ENCODE results near the gene RNF207. TPM values are rescaled to one million over a fixed set of nuclear protein-coding genes. Genes with fewer than 3 reads are reported as not detected.

Gene RNF207
- total and polyA plus RNA-seq, 2 donors (not counting 3 experiments of a cell fraction or from before 2014, with no cell fraction given) = 3.2 to 8.2 TPM

GRCh38 chr1:6239950-6240768 lies 34.2 kb downstream of the RNF207 start:
- no peak for TF ChIP-seq POLR2AphosphoS5 (IDR thresholded peaks at IDR 0.05; ENCODE audit: insufficient read depth, low read depth, low read length)
- TF ChIP-seq POLR2A (IDR thresholded peaks at IDR 0.05; ENCODE audit: low read depth, low read length) = no peak
- no TSS peak for BruUV-seq (replicated peaks)
- no peak overlapping the region for H3K9ac ChIP-seq (replicated peaks; ENCODE audit: extremely low read depth, insufficient read depth, low read length)
- H3K4me3 ChIP-seq (replicated peaks in 1 of 3; ENCODE audit: insufficient read depth in 1 of 3, low read depth in 1 of 3, low read length in 3 of 3) = no peak overlapping the region
- dilution Hi-C loops (cut with MboI; ENCODE audit: extremely low pct_ligation_motif_present, low sequenced_read_pairs) (no loop called here), intact Hi-C loops (cut with micrococcal nuclease) (loop anchor here (2.0 to 5.0 kb wide), 2 partner anchors 181 to 182 kb away; partner anchors contain the start of gene ESPN)
- H3K9me1 ChIP-seq (replicated peaks; ENCODE audit: control insufficient read depth, extremely low read depth, insufficient read depth, low read length) = no peaks in the 10 kb centered on the region
- peaks cover 41 to 50% of the 10 kb centered on the region in 2 experiments for H3K27me3 ChIP-seq (ENCODE audit: control insufficient read depth in 2 of 2, insufficient read depth in 2 of 2, low read length in 2 of 2)
- peak; percentile 28 for FAIRE-seq
- peaks cover 3% of the 10 kb centered on the region for H3K79me2 ChIP-seq (ENCODE audit: control insufficient read depth, insufficient read depth, low read length)
- H3K4me2 ChIP-seq (ENCODE audit: insufficient read depth, low read length) = no peak overlapping the region
- DNase-seq (ENCODE audit: low read depth, low spot score) = no peak
- H2AFZ ChIP-seq (ENCODE audit: low read depth, low read length) = no peak overlapping the region
- H3K36me3 ChIP-seq (ENCODE audit: control insufficient read depth in 2 of 2, extremely low read depth in 1 of 2, insufficient read depth in 2 of 2, low read length in 2 of 2) = no peaks in the 10 kb centered on the region
- ChIA-PET POLR2A (no interaction called here), CTCF (interaction anchor here (1.0 to 3.3 kb wide), 5 partner anchors 34 to 206 kb away, joined by 3 to 27 read pairs (median 4); partner anchors contain the start of gene RNF207)
- no peaks in the 10 kb centered on the region for H3K9me3 ChIP-seq (replicated peaks; ENCODE audit: control insufficient read depth, insufficient read depth, low read length)
- H3K4me1 ChIP-seq (ENCODE audit: control insufficient read depth, extremely low read depth, insufficient read depth, low read length) = peaks cover 2% of the 10 kb centered on the region
- no peak overlapping the region for H3K27ac ChIP-seq (ENCODE audit: insufficient read depth, low read depth, low read length)
- H4K20me1 ChIP-seq (replicated peaks; ENCODE audit: control insufficient read depth, extremely low read depth, insufficient read depth, low read length) = no peaks in the 10 kb centered on the region

GRCh38 chr1:6241107-6241886 lies 35.4 kb downstream of the RNF207 start:
- intact Hi-C loops (cut with micrococcal nuclease) = loop anchor here (2.0 kb wide), 1 partner anchor 182 kb away; no protein-coding TSS in a partner anchor
- TF ChIP-seq CTCF (IDR thresholded peaks at IDR 0.05; ENCODE audit: extremely low read depth in 1 of 2, insufficient read depth in 1 of 2, low read depth in 1 of 2, low read length in 2 of 2) = no peak
- no peak for TF ChIP-seq MYC (IDR thresholded peaks at IDR 0.05; ENCODE audit: low read depth, low read length)
- TF ChIP-seq EZH2 (IDR thresholded peaks at IDR 0.05; ENCODE audit: borderline replicate concordance, low read depth, low read length, severe bottlenecking) = no peak
- no peak for TF ChIP-seq FOS (IDR thresholded peaks at IDR 0.05; ENCODE audit: borderline replicate concordance, insufficient read depth, low read length)
- Histone ChIP-seq H3K9me3 (replicated peaks; ENCODE audit: control insufficient read depth, insufficient read depth, low read length) (no peaks in the 10 kb centered on the region), H3K9me1 (replicated peaks; ENCODE audit: control insufficient read depth, extremely low read depth, insufficient read depth, low read length) (no peaks in the 10 kb centered on the region), H3K4me1 (ENCODE audit: control insufficient read depth, extremely low read depth, insufficient read depth, low read length) (peaks cover 2% of the 10 kb centered on the region), H3K4me3 (replicated peaks in 1 of 3; ENCODE audit: insufficient read depth in 1 of 3, low read depth in 1 of 3, low read length in 3 of 3) (no peak overlapping the region), H3K79me2 (ENCODE audit: control insufficient read depth, insufficient read depth, low read length) (no peaks in the 10 kb centered on the region), H3K4me2 (ENCODE audit: insufficient read depth, low read length) (no peak overlapping the region), H3K27ac (ENCODE audit: insufficient read depth, low read depth, low read length) (no peak overlapping the region), H3K36me3 (ENCODE audit: control insufficient read depth in 2 of 2, extremely low read depth in 1 of 2, insufficient read depth in 2 of 2, low read length in 2 of 2) (no peaks in the 10 kb centered on the region), H3K9ac (replicated peaks; ENCODE audit: extremely low read depth, insufficient read depth, low read length) (no peak overlapping the region), H4K20me1 (replicated peaks; ENCODE audit: control insufficient read depth, extremely low read depth, insufficient read depth, low read length) (no peaks in the 10 kb centered on the region), H3K27me3 (ENCODE audit: control insufficient read depth in 2 of 2, insufficient read depth in 2 of 2, low read length in 2 of 2) (peaks cover 41 to 50% of the 10 kb centered on the region in 2 experiments), H2AFZ (ENCODE audit: low read depth, low read length) (no peak overlapping the region)
- FAIRE-seq = no peak
- DNase-seq (ENCODE audit: low read depth, low spot score) = no peak
- ChIA-PET CTCF (interaction anchor here (0.6 to 2.1 kb wide), 7 partner anchors 15 to 189 kb away, joined by 3 to 11 read pairs (median 4); partner anchors contain the start of gene RNF207), POLR2A (no interaction called here)
- dilution Hi-C loops (cut with MboI; ENCODE audit: extremely low pct_ligation_motif_present, low sequenced_read_pairs) = no loop called here
- no TSS peak for BruUV-seq (replicated peaks)

Measured in endothelial cell of umbilical vein (primary cell).